ENCODE data around the gene BCL2L14.

GRCh38 chr12:12095021-12095420 is 24.3 kb downstream of the BCL2L14 start:
- TF ChIP-seq POLR2AphosphoS5 (IDR thresholded peaks at IDR 0.05; ENCODE audit: borderline replicate concordance, low read depth, low read length) (no peak), EZH2 (IDR thresholded peaks at IDR 0.05) (no peak)
